AG04450 (cell line): Measurements from ENCODE around the gene TEKT5. TPM values are rescaled to one million over a fixed set of nuclear protein-coding genes. Genes with fewer than 3 reads are reported as not detected.

Source experiments
- CTCF ChIA-PET: fragments of 300-600, 350-600 bp; formaldehyde crosslinking; extraction: SDS; loops from one replicate; lab custom pipeline; 2022; ENCODE audit warnings: antibody characterized with exemption, inconsistent platforms; lab: Charles Lee
- POLR2A ChIA-PET: fragments of 350-600 bp; formaldehyde crosslinking; extraction: SDS; loops from one replicate; lab custom pipeline; 2021; ENCODE audit warnings: antibody characterized with exemption, inconsistent platforms; lab: Yijun Ruan, JAX
- DNase-seq: peaks from one replicate; pipeline ENCODE4 v3.0.0-alpha.2; 2011; ENCODE audit warnings: low read depth, low spot score
- H3K27ac ChIP-seq: one replicate; pipeline ENCODE4 v1.5.1; 2012; ENCODE audit warnings: low read depth, low read length, control low read depth
- H3K27me3 ChIP-seq: one replicate; pipeline ENCODE4 v1.6.0; 2012; ENCODE audit warnings: low read length; ENCODE audit not compliant: control insufficient read depth, insufficient read depth
- H3K4me3 ChIP-seq: 2 replicates; pipeline ENCODE4 v1.5.1; 2011; ENCODE audit warnings: mild to moderate bottlenecking, low read depth, low read length, control low read depth
- H3K9me3 ChIP-seq: 2 replicates; pipeline ENCODE4 v1.5.1; 2012; ENCODE audit warnings: low read length; ENCODE audit not compliant: control insufficient read depth, insufficient read depth
- polyA plus RNA-seq: library from polyadenylated mRNA; depleted of rRNA; stranded (reverse); fragments of >200 nt; gene quantifications from 2 replicates; pipeline ENCODE4 v1.2.3, GENCODE V29; 2011
- TF ChIP-seq, protein P1 (sequence below): IDR thresholded peaks from 2 replicates; pipeline ENCODE4 v1.5.1; 2011; ENCODE audit warnings: low read depth, low read length, control low read depth, inconsistent platforms

The TEKT5 gene
- polyA plus RNA-seq, 1 experiment = 0.15 TPM

DNA sequence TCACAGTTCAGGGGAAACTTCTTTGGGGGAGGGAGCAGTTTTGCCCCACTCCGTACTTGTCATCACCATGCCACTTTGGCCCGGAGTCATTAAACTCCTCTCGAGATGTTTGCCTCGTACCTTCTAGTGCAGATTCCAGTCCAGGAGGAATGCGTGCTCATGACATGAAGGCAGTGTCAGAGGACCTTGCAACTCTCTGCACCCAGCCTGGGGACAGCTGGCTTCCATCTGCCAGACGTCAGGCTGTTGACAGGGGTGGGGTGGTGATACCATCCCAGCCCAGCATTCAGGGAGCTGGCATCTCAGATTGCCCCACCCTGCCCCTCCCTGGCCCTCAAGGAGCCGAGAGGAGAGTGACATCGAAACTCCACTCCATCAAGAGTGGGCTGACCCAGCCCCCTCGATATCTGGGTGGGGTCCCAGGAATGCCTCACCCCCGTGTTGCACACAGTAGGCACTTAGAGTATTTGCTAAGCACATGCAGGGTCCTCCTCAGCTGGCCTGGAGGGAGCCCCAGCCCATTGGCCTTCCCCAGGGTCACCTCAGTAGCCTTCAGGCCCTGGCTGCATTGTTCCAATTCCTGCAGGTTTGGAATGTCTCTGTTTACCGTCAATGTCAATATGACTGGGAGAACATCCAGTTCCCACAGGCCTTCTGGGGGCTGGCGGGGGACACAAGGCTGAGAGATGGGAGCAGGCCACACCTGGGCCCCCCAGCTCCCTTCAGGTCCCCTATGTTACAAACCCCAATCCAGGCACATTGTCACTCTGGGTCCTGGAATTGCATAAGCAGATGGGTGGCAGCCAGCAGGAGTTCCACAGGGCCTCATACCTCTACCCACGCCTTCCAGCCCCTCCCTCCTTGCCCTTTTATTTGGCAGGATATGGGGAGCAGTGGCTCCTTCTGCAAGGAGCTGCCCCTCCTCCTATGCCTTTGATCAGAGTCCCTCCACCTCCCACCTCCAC is 93.0 kb downstream of the TEKT5 start:
- TF ChIP-seq, protein P1, sequence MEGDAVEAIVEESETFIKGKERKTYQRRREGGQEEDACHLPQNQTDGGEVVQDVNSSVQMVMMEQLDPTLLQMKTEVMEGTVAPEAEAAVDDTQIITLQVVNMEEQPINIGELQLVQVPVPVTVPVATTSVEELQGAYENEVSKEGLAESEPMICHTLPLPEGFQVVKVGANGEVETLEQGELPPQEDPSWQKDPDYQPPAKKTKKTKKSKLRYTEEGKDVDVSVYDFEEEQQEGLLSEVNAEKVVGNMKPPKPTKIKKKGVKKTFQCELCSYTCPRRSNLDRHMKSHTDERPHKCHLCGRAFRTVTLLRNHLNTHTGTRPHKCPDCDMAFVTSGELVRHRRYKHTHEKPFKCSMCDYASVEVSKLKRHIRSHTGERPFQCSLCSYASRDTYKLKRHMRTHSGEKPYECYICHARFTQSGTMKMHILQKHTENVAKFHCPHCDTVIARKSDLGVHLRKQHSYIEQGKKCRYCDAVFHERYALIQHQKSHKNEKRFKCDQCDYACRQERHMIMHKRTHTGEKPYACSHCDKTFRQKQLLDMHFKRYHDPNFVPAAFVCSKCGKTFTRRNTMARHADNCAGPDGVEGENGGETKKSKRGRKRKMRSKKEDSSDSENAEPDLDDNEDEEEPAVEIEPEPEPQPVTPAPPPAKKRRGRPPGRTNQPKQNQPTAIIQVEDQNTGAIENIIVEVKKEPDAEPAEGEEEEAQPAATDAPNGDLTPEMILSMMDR = no peak
- Histone ChIP-seq H3K4me3 (no peak overlapping the region), H3K9me3 (0 out of 2 replicates have a peak, but pooled peaks cover 2% of the 10 kb centered on the region), H3K27me3 (peaks cover 10% of the 10 kb centered on the region), H3K27ac (no peak overlapping the region)
- DNase-seq = no peak
- CTCF ChIA-PET = interaction anchor here (1.4 kb wide), 2 partner anchors 22 to 81 kb away, joined by 3 to 4 read pairs; partner anchors contain the start of gene EMP2
- POLR2A ChIA-PET = no interaction called here

DNA sequence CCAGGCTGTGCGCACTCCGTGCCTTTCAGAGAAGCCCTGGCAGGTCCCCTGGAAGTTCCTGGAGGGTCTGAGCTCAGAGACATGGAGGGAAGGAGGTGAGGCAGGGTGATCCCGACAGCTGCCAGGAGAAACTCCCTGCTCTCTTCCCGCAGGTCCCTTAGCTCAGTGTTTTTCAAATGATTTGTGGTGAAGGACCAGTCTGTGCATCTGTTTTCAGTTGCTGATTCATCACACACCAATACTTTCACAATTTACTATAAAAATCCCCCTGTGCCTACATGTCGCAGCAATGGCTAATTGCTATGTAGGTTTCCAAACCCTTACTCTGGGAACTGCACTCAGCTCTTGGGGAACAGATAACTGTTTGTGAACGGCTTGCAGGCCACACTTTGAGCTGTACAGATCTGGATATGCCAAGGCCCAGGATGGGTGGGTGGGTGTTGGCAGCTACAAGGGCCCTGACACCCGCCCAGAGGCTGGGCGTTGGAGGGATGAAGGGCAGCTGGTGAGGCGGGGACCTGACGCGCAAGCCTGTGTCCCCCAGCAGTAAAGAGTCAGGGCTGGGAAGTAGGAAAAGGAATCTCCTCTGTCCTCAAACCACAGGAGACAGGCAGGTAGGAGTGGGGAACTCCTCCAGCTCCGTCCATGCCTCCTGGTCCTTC is 93.8 kb downstream of the TEKT5 start:
- no peak overlapping the region for H3K27ac ChIP-seq
- TF ChIP-seq, protein P1 = no peak

DNA sequence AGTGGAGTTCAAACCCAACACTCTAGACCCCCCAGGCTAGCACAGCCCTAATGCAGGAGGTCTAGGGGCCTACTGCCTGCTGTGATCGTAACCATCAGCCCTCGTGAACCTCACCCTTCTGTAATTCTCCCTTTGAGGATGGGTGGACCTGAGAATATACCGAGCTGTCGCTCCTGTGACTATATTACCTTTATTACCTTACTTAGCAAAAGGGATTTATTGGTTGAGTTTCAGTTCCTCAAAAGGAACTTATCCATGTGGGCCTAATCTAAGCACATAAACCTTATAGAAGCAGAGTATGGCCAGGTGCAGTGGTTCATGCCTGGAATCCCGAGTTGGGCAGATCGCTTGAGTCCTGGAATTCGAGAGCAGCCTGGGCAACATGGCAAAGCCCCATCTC is 95.1 kb downstream of the TEKT5 start:
- POLR2A ChIA-PET = interaction anchor here (0.7 kb wide), 1 partner anchor 19 kb away, joined by 4 read pairs; the partner anchor contains the start of gene EMP2
- TF ChIP-seq, protein P1 = no peak
- 0 out of 2 replicates have a peak, but pooled peaks cover 2% of the 10 kb centered on the region for H3K9me3 ChIP-seq
- no peak overlapping the region for H3K27ac ChIP-seq
- CTCF ChIA-PET = interaction anchor here (1.4 kb wide), 1 partner anchor 20 kb away, joined by 4 read pairs; the partner anchor contains the start of gene EMP2
- H3K27me3 ChIP-seq = peaks cover 15% of the 10 kb centered on the region
- no peak for DNase-seq
- H3K4me3 ChIP-seq = no peak overlapping the region

More for the DNA sequence above, 93.8 kb downstream of the TEKT5 start:
- no peak for DNase-seq
- Histone ChIP-seq H3K27me3 (peaks cover 10% of the 10 kb centered on the region), H3K4me3 (no peak overlapping the region), H3K9me3 (0 out of 2 replicates have a peak, but pooled peaks cover 2% of the 10 kb centered on the region)
- ChIA-PET POLR2A (no interaction called here), CTCF (interaction anchor here (1.4 kb wide), 2 partner anchors 21 to 80 kb away, joined by 3 to 4 read pairs; partner anchors contain the start of gene EMP2)

DNA sequence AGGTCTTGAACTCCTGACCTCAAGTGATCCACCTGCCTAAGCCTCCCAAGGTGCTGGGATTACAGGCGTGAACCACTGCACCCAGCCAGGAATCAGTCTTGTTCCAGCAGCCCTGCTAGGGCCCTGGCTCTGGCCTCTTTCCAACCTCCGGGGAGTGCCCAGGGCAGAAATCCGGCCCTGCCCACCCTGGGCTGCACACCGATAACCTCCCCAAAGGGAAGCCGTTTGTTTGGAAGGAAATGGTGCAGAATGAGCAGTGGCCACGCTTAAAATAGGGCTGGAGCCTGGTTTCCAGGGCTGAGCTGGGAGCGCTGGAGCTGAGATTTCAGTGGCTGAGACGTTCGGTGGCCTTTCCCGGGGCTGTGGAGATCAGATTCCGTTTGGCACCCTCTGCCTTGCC is 96.6 kb downstream of the TEKT5 start:
- TF ChIP-seq, protein P1 = no peak
- CTCF ChIA-PET = no interaction called here
- Histone ChIP-seq H3K4me3 (no peak overlapping the region), H3K27ac (no peak overlapping the region), H3K27me3 (peaks cover 13% of the 10 kb centered on the region), H3K9me3 (no peaks in the 10 kb centered on the region)
- DNase-seq = no peak
- POLR2A ChIA-PET = no interaction called here
